Kidney (tissue), 14 donors: ENCODE results near the gene RYR2. TPM values are rescaled to one million over a fixed set of nuclear protein-coding genes. Genes with fewer than 3 reads are reported as not detected.

ENCODE experiments used
- DNase-seq, 5 donors: peaks; one replicate each; pipeline ENCODE4 v3.0.0-alpha.2; 2013 to 2020
- FAIRE-seq: peaks from 2 replicates; lab custom pipeline; 2012; peaks lifted over from hg19 to GRCh38; lab: Jason Lieb, UNC
- H3K27ac ChIP-seq, 2 donors: one replicate each; pipeline ENCODE4 v1.7.0; 2013; ENCODE audit warnings: low read depth in 2 of 2, low read length in 2 of 2, inconsistent platforms in 1 of 2
- H3K27me3 ChIP-seq: one replicate; pipeline ENCODE4 v1.7.1; 2013; ENCODE audit warnings: low read length, inconsistent platforms; ENCODE audit not compliant: control insufficient read depth, insufficient read depth
- H3K36me3 ChIP-seq, 3 donors: one replicate each; pipeline versions ENCODE4 v1.7.0 to v1.7.1; 2013; ENCODE audit warnings: low read length in 3 of 3, control low read depth in 1 of 3, inconsistent platforms in 1 of 3; ENCODE audit not compliant: insufficient read depth in 3 of 3, control insufficient read depth in 2 of 3
- H3K4me1 ChIP-seq, 3 donors: one replicate each; pipeline versions ENCODE4 v1.7.0 to v1.7.1; 2013; ENCODE audit warnings: low read length in 3 of 3, inconsistent platforms in 1 of 3, low read depth in 1 of 3; ENCODE audit not compliant: control insufficient read depth in 2 of 3, insufficient read depth in 2 of 3
- H3K4me3 ChIP-seq, 3 donors: one replicate each; pipeline versions ENCODE4 v1.7.0 to v1.8.1; 2013; ENCODE audit warnings: low read length in 3 of 3, control low read depth in 1 of 3, inconsistent platforms in 1 of 3
- H3K9ac ChIP-seq, 3 donors: one replicate each; pipeline versions ENCODE4 v1.7.0 to v1.7.1; 2013; ENCODE audit warnings: low read length in 3 of 3, control low read depth in 1 of 3, inconsistent platforms in 1 of 3
- H3K9me3 ChIP-seq, 3 donors: one replicate each; pipeline versions ENCODE4 v1.7.0 to v1.7.1; 2013; ENCODE audit warnings: low read length in 3 of 3, control low read depth in 1 of 3, inconsistent platforms in 1 of 3; ENCODE audit not compliant: control insufficient read depth in 2 of 3, insufficient read depth in 1 of 3
- CTCF ChIP-seq: IDR thresholded peaks from 3 replicates; pipeline ENCODE4 v1.5.1; 2012; ENCODE audit warnings: mild to moderate bottlenecking, moderate library complexity, borderline replicate concordance; ENCODE audit not compliant: insufficient read depth; ENCODE audit errors: extremely low read depth
- intact Hi-C: fragments of 100-400 bp; cut with DNase I; formaldehyde crosslinking; loops from one replicate; pipeline ENCODE4 v1.11.1; 2022
- polyA plus RNA-seq: library from polyadenylated mRNA; stranded (reverse); fragments of 350-450 nt; fragmentation: Illumina TruSeq; extraction: RNeasy Lipid Tissue Mini Kit (QIAGEN cat#74804); gene quantifications from one replicate; pipeline ENCODE4 v1.2.3, GENCODE V29; 2014; ENCODE audit warnings: low read depth, low replicate concordance; ENCODE audit not compliant: insufficient read depth
- total RNA-seq: library from RNA; stranded (reverse); fragmentation: NEBNext Ultra II Directional; extraction: Animal tissue kit (Norgen Biotek cat#: 25700); gene quantifications from one replicate; pipeline ENCODE4 v1.2.1, GENCODE V29; 2021
- donor health status: control.
- donor health status: control.
- donor health status: control.
- donor health status: control.
- donor health status: control.
- donor health status: DM: yes; HTN: yes; CAD: no.
- donor health status: Normal renal cell carcinoma (clear cell type).

RYR2 gene
- total and polyA plus RNA-seq, 2 donors from 2014 or later: 0.28 to 0.60 TPM

DNA sequence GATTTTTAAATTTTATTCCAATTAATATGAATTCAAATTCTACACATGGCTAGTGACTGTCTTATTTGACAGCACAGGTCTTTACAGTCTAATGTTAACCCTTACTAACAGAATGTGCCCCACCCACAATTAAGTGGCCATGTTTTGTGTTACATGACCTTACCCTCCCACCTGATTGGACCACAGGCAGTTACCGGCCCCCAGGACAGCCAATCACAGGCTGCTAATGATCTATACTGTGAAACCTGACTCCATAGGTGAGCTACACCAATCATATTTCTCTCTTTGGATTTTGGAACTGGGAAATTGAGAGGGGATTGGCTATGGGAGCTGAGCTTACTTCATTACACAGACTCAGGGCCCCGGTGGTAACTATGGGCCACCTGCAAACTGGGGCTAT, 821.2 kb downstream of the RYR2 start:
- intact Hi-C loops: no loop called here
- no peak for TF ChIP-seq CTCF

GRCh38 chr1:237864338-237865244, 822.6 kb downstream of the RYR2 start:
- peak; percentile 75 to 92 (median 82) for DNase-seq
- Histone ChIP-seq H3K27me3 (no peaks in the 10 kb centered on the region), H3K4me1 (no peaks in the 10 kb centered on the region), H3K9me3 (no peaks in the 10 kb centered on the region), H3K4me3 (peak overlapping the region in 1 of 3 donors; percentile 35), H3K9ac (no peak overlapping the region), H3K36me3 (no peaks in the 10 kb centered on the region), H3K27ac (peak overlapping the region in 1 of 2 donors; percentile 41)
- intact Hi-C loops: no loop called here
- TF ChIP-seq CTCF: peak; percentile 93
- FAIRE-seq: no peak

More for the DNA sequence above, 821.2 kb downstream of the RYR2 start:
- no peak for FAIRE-seq
- Histone ChIP-seq H3K9me3 (no peaks in the 10 kb centered on the region), H3K27me3 (no peaks in the 10 kb centered on the region), H3K9ac (no peak overlapping the region), H3K4me1 (no peaks in the 10 kb centered on the region), H3K36me3 (no peaks in the 10 kb centered on the region), H3K4me3 (no peak overlapping the region), H3K27ac (no peak overlapping the region)
- DNase-seq: no peak

- Histone ChIP-seq H3K9ac (no peak overlapping the region), H3K4me1 (no peaks in the 10 kb centered on the region), H3K27me3 (no peaks in the 10 kb centered on the region), H3K4me3 (no peak overlapping the region), H3K9me3 (no peaks in the 10 kb centered on the region), H3K36me3 (no peaks in the 10 kb centered on the region), H3K27ac (no peak overlapping the region)
- no peak for TF ChIP-seq CTCF
- no peak for DNase-seq
- intact Hi-C loops: no loop called here
- no peak for FAIRE-seq
Measured at GRCh38 chr1:237867380-237867888, 825.5 kb downstream of the RYR2 start.
